Measurements from ENCODE around the gene BUB1. TPM values are rescaled to one million over a fixed set of nuclear protein-coding genes. Genes with fewer than 3 reads are reported as not detected.
"Not testable (repeated sequence)": the region's sequence is repeated elsewhere in the genome, so short reads cannot be mapped to it uniquely, and the experiment has no call there.

BUB1 gene
- total RNA-seq, 1 donor from 2014 or later, result 7.8 TPM

DNA sequence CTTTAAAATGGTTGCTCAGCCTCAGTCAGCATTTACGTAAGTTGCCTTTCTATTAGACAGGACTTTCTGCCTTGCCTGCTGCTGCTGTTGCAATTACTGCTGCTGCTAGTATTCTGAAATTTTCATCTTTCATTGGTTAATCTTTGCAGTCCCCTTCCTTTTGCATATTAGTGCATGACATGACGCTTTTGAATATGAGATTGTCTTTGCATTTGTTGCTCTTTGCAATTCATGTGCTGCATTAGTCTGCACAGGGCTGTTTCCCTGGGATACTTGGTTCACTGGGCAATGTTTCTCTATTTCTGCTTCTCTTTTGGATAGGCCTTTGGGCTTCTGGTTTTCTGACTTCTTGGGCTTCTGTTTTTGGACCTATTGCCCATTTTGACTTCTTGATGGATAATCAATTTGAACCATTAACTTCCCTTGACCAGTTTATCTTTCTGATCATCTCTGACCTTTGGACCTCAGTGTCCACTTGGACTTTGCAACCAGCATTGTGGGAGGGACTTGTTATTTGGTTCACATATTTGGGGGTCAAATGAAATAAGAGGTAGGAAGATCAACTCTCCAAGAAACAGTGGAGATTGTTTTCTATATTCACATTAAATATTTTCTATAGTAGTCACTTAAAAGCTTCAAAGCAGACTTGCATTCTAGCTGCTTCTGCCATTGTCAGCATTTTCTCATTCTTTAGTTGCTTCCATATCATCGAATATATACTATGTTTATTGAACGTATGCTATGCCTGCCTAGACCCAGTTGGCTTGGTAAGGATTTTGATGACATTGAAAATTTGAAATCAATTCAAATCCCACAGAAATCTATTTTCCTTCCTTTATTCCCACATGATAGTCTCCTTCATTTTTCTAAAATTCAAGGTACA lies 12.5 kb upstream of the BUB1 start:
- no peak for DNase-seq

DNA sequence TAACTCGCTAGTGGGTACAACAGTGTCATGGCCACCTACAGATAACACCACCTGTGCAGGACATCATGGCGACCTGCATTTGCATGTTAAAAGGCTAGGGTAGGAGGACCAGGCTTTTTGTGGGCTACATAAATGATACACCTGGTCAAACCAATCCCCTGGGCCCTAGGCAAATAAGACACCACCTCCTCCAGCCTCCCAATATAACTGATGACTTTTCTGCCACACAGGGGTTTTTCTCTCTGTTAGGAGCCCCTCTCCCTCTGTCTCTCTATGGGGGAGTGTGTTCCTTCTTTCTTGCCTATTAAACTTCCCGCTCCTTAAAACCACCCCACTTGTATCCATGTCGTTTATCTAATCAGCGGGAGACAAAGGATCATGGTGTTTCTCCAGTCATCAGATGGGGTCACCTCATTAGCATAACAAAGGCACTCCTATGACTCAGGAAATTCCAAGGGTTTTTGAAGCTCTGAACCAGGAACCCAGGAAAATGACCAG lies 10.8 kb upstream of the BUB1 start:
- no peak for DNase-seq

DNA sequence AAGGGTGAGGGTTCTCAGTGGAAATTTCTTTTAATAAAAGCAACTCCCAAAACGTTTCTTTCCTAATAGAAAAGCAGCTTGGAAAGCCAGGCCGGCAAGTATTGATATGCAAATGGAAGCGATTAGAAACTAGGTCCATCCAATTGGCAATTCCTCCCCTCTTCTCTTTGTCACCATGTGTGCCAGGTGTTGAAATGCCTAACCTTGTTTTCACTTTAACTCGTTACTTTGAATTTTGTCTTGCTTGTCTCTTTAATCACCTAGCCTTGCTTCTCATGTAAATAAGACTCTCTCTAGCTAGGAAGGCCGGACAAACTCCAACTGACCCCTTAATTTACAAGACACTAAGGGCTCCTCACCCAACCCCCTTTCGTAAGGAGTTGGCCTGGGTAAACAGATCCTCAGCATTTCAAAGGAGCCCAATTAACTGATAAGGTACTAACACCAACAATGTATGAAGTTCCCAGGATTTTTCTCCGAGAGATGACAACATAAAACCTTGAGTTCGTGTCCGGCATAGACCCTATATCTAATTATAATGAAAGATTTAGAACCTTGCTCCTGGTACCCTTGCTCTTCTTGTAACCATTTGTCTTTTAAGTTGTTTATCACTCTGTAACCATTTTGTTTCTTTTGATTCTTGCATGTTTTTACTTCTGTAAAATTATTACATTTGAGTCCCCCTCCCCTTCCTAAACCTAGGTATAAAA lies 10.1 kb upstream of the BUB1 start:
- DNase-seq, result not testable (repeated sequence)

DNA sequence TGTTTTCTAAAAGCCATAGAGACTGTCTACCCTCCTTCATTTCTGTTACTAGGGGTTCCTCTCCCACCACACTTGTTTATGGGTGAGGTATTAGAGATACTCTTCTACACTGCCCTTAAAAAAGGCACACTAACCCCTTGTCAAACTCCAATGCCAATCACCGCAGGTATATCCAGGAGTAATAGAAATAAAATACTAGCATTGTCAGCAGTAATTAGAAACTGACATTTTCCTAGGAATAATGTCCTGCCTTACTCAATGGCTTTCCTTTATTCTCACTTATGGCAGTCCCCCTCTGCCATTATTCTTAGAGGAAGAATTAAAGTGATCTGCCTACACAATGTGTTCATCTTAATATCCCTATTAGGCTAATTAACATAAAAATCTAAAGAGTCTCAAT lies 5.0 kb upstream of the BUB1 start:
- no peak for DNase-seq

DNA sequence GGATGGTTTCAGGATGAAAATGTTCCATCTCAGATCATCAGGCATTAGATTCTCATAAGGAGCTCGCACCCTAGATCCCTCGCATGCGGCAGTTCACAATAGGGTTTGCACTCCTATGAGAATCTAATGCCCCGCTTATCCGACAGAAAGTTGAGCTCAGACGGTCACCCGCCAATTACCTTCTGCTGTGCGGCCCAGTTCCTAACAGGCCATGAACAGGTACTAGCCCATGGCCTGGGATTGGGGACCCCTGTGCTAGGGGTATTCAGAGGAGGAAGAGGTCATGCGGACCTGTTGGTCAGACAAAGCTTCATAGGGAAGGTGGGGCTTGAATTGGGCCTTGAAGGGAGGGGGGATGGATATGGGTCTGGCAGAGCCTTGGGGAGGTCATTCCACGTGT lies 4.4 kb upstream of the BUB1 start:
- no peak for DNase-seq

DNA sequence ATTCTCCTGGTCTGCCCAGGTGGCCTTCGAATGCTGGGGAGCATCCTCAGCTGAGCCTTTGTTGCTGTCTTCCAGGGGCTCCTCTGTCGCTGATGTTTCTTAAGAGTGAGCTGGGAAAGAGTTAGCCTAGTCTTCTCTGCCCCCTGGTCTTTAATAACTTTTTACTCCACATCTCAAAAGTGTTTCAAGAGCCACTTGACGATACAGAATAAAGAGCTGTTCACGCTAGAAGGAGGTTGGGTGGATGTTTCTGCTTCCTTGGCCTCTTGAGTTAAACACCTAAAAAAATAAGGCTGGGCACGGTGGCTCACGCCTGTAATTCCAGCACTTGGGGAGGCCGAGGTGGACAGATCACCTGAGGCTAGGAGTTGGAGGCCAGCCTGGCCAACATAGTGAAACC lies 2.8 kb upstream of the BUB1 start:
- DNase-seq, result no peak

DNA sequence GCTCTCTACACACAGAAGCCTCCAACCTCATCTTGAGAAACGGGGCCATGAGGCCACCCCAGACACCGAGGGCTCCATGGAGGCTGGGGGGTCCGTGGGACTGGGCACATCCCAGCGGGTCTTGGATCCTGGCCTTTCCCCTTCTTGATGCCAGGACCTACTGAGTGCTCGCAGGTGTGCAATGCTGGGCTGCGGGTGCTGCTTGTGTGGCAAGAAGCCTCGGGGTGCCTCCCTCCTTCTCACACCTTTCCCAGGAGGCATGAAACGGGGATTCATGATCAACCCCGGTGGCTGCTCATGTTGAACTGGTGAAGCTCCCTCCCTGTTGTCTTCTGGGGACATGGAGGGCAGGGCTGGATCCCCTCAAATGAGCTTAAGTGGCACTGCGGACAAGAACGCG lies 2.0 kb upstream of the BUB1 start:
- no peak for DNase-seq

DNA sequence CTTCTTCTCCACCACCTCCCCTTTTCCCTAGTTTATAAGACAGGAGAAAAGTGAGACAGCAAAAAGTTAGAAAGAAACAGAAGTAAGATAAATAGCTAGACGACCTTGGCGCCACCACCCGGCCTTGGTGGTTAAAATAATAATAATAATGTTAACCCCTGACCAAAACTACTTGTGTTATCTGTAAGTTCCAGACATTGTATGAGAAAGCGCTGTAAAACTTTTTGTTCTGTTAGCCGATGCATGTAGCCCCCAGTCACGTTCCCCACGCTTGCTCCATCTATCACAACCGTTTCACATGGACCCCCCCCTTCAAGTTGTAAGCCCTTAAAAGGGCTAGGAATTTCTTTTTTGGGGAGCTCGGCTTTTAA lies 1.5 kb upstream of the BUB1 start:
- no peak for DNase-seq

- peak; percentile 9 for DNase-seq
These were observed 834 bp upstream of the BUB1 start for GRCh38 chr2:110678457-110679336.

DNA sequence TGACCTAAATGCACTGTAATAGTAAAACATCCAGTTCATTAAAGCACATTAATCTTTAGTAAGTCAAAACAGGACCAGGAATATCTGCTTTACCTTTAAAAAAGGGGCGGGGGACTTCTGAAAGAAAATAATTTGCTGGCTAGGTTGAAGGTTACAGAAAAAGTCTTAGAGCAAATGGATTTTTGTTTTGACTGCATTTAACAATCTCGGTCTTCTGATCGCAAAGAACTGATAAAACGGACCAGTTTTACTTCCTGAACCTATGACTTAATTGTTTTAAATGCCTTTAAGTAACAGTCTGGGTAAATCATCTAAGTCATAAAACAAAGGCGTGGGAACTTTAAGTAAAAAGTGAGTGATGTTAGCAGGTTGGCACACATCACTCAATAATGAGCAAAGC lies 783 bp downstream of the BUB1 start:
- no peak for DNase-seq

- no peak for DNase-seq
These were observed 2.2 kb downstream of the BUB1 start for GRCh38 chr2:110675679-110676078.

DNA sequence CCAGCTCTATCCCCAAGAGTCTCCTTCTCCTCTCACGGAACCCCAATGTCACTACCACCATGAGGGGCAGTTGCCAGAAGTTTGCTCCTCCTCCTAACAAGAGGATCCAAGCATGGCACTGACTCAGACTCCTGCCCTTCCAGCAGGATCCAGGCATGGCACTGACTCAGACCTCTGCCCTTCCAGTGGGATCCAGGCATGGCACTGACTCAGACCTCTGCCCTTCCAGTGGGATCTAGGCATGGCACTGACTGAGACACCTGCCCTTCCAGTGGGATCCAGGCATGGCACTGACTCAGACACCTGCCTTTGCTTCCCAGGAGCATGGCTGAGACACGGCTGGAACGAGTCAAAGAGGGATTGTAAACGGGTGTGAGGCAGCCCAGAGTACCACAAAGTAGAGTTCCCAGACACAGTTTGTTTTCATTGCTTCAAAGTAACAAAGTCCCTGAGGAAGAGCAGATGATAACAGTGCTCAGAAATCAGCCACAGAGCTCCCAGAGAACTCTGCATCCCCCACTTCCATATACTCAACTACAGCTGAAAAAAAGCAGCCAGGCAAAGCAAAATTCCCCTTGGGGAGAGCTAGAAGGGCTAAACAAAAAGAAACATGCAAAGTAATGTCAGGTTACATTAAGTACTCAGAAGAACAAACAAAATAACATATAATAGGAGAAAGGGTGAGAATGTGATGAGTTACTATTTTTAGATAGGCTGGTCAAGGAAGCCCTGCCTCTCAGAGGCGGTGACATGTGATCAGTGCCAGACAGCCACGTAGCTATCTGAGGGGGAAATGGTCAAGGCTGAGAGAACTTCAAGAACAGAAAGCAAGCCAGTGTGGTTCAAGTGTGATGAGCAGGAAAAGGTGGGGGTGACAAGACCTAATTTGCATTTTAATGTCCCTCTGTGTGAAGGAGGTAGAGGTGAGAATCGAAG lies 3.0 kb downstream of the BUB1 start:
- DNase-seq, result no peak

DNA sequence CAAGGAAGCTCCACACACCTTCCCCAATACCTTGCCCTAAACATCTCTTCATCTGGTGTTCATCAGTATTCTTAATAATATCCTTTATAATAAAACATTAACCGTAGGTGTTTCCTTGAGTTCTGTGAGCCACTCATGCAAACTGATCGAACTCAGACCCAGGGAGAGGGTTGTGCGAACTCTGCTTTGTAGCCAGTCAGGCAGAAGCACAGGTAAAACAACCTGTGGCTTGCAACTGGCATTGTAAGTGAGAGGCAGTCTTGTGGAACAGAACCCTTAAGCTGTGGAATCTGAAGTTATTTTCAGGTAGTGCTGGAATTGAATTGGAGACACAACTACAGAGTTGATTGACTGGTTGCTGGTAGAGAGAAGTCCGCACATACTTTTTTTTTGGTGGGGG lies 4.7 kb downstream of the BUB1 start:
- no peak for DNase-seq

DNA sequence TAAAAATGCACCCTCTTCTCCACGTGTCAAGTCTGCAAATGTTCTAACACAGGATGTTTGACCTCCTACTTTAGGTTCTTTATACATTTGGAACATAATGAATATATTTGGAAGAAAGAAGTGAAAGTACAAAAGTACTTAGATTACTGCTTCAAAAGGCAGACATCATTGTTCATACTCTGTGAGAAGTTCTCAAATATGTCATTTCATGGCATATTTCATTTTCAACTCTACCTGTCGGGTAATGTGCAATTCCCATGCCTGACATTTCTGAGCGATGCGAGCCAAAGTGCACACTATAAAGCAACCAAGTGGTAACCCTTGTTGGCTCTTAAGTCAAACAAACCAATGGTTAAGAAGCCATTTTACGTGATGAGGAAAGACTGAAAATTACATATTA lies 7.0 kb downstream of the BUB1 start:
- DNase-seq, result no peak

GRCh38 chr2:110669079-110669478 lies 8.8 kb downstream of the BUB1 start:
- DNase-seq, result no peak

GRCh38 chr2:110667071-110667470 lies 10.8 kb downstream of the BUB1 start:
- no peak for DNase-seq

DNA sequence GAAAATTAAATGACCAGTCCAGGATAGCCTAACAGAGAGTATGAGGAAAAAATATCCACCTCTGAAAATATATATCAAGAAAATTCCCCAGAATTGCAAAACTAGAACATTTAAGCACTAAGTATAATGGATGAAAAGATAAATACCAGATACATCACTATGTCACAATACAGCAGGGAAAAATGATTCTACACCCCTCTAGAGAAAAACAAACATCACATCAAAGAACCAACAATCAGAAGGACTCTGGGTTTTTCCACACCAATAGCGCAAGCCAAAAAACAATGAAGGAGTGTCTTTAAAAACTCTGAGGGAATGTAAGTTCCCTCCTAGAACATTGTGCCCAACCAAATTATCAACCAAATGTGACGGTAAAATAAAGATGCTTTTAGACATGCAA lies 13.7 kb downstream of the BUB1 start:
- no peak for DNase-seq

DNA sequence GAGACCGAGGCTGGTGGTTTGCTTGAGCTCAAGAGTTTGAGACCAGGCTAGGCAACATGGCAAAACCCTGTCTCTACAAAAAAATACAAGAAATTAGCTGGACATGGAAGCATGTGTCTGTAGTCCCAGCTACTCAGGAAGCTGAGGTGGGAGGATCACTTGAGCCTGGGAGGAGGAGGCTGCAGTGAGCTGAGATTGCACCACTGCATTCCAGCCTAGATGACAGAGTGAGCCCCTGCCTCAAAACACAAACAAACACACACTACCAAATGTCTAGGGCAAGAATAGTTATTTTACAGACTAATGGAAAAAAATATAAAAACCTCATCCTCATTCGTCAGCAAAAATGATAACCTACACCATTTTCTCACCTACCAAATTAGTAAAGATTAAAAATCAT lies 15.3 kb downstream of the BUB1 start:
- DNase-seq, result no peak

GRCh38 chr2:110660558-110660957 lies 17.3 kb downstream of the BUB1 start:
- no peak for DNase-seq

DNA sequence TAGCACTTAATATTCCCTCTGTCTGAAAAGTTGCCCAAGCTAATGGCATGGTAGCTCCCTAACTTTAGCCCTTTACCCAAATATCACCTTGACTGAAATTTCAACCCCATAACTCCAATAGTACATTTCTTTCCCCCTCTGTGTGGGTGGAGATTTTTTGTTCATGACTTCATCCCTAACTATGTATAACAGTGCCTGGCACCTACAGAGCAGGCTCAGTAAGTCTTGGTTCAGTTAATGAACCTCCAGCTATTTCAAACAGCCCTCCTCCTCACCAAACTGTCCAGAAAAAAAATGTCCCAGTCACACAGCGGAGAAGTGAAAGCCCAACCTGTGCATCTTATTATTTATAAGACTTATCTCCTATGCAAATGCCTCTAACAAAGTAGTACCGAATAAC lies 18.6 kb downstream of the BUB1 start:
- no peak for DNase-seq

DNA sequence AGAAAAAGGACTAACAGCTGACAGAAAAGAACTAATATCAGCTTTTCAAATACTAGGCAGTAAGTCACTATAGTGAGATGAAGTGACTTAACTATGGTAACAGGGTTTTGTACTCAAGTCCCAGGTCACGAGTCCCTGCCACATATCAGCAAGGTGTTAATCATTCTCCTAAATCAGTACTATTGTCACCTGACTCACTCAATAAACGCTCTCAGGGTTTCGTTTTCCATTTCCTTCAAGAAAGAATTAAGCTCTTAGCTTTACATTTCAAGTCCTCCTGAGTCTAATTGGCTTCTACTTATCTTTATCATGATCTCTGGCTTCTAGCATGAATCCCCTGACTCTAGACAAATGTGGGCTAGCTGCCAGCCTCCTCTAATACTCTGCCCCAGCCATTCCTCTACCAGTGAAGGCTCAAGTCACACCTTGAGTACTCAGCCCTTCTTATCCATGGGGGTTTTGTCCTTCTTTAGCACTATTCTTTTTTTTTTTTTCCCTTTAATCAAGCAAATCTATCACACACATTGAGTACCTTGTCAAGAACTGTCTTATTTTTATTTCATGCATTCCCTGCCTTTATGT lies 20.0 kb downstream of the BUB1 start:
- no peak for DNase-seq

Measured in occipital lobe (tissue), 2 donors.